GM18861 (cell line): ENCODE data around the gene JKAMP.
"Not testable (repeated sequence)": the region's sequence is repeated elsewhere in the genome, so short reads cannot be mapped to it uniquely, and the experiment has no call there.

Experiments used
- ATAC-seq: cut with Tn5 transposase; IDR thresholded peaks from one replicate; pipeline ENCODE4 v1.9.1; 2021; ENCODE audit not compliant: unreplicated experiment

Gene JKAMP

GRCh38 chr14:59483819-59484638, at the start of gene JKAMP, which contains the start of gene L3HYPDH:
JKAMP (plus strand) TSS chr14:59484517; CDS start chr14:59484590, 73 bp downstream.
L3HYPDH (minus strand) TSS chr14:59484408; CDS start chr14:59484316, 92 bp downstream.
- ATAC-seq: peak; percentile 66

GRCh38 chr14:59435101-59435500, 49.2 kb upstream of the JKAMP start:
- ATAC-seq: no peak

GRCh38 chr14:59435987-59436386, 48.3 kb upstream of the JKAMP start:
- no peak for ATAC-seq

GRCh38 chr14:59438195-59438647, 46.1 kb upstream of the JKAMP start:
- no peak for ATAC-seq

GRCh38 chr14:59439256-59439965, 44.9 kb upstream of the JKAMP start:
- no peak for ATAC-seq

- ATAC-seq: not testable (repeated sequence)
Measured at GRCh38 chr14:59448673-59449072, 35.6 kb upstream of the JKAMP start.

GRCh38 chr14:59450716-59451115, 33.6 kb upstream of the JKAMP start:
- no peak for ATAC-seq

GRCh38 chr14:59451849-59452248, 32.5 kb upstream of the JKAMP start:
- no peak for ATAC-seq

- ATAC-seq: no peak
Measured at GRCh38 chr14:59454139-59454538, 30.2 kb upstream of the JKAMP start.

- ATAC-seq: no peak
Measured at GRCh38 chr14:59455411-59455810, 28.9 kb upstream of the JKAMP start.

- no peak for ATAC-seq
Measured at GRCh38 chr14:59458486-59458885, 25.8 kb upstream of the JKAMP start.

- ATAC-seq: no peak
Measured at GRCh38 chr14:59460378-59460777, 23.9 kb upstream of the JKAMP start.

GRCh38 chr14:59461891-59462290, 22.4 kb upstream of the JKAMP start:
- no peak for ATAC-seq

GRCh38 chr14:59463787-59464485, 20.4 kb upstream of the JKAMP start:
- ATAC-seq: peak; percentile 30

GRCh38 chr14:59464486-59465315, 19.6 kb upstream of the JKAMP start:
- ATAC-seq: peak; percentile 42

GRCh38 chr14:59465316-59466135, 18.8 kb upstream of the JKAMP start, which contains the start of gene GPR135:
GPR135 (minus strand) TSS chr14:59465380; CDS start chr14:59465226, 154 bp downstream.
- ATAC-seq: peak; percentile 29

GRCh38 chr14:59474172-59474571, 10.1 kb upstream of the JKAMP start:
- ATAC-seq: no peak

GRCh38 chr14:59475709-59476108, 8.6 kb upstream of the JKAMP start:
- ATAC-seq: no peak

- ATAC-seq: no peak
Measured at GRCh38 chr14:59478540-59478939, 5.8 kb upstream of the JKAMP start.

- ATAC-seq: no peak
Measured at GRCh38 chr14:59480166-59480565, 4.2 kb upstream of the JKAMP start.
